SK-N-MC (cell line): ENCODE results near the gene ZBTB9.

Experiments
- EZH2 ChIP-seq: fragments of 200-600 bp; sonication (generic); IDR thresholded peaks from one replicate; pipeline ENCODE4 v1.6.1; 2017; ENCODE audit warnings: antibody characterized with exemption
- POLR2AphosphoS5 ChIP-seq: IDR thresholded peaks from 2 replicates; pipeline ENCODE4 v1.6.1; 2012; ENCODE audit warnings: mild to moderate bottlenecking, low read depth, low read length, borderline replicate concordance

- TF ChIP-seq EZH2 (no peak), POLR2AphosphoS5 (no peak)
Observed at GRCh38 chr6:33497157-33497556, 42.8 kb downstream of the ZBTB9 start.
